H9 (cell line): ENCODE results near the gene ARHGEF7. TPM values are rescaled to one million over a fixed set of nuclear protein-coding genes. Genes with fewer than 3 reads are reported as not detected.

Experiments
- DNase-seq: peaks from one replicate; pipeline ENCODE4 v3.0.0-alpha.2; 2017
- H2AFZ ChIP-seq: one replicate; pipeline ENCODE4 v1.6.1; 2013; ENCODE audit warnings: mild to moderate bottlenecking, low read length, control low read depth, moderate library complexity
- H2AK5ac ChIP-seq: 2 replicates; pipeline ENCODE4 v1.6.1; 2013; ENCODE audit warnings: low read length, control low read depth, mixed read lengths; ENCODE audit not compliant: insufficient read length
- H2BK120ac ChIP-seq: one replicate; pipeline ENCODE4 v1.6.1; 2013; ENCODE audit warnings: low read depth, mild to moderate bottlenecking, low read length, control low read depth, inconsistent platforms; ENCODE audit not compliant: poor library complexity, severe bottlenecking
- H2BK12ac ChIP-seq: 2 replicates; pipeline ENCODE4 v1.6.1; 2013; ENCODE audit warnings: low read length, control low read depth, mixed read lengths, low read depth; ENCODE audit not compliant: insufficient read length
- H2BK15ac ChIP-seq: 2 replicates; pipeline ENCODE4 v1.6.1; 2013; ENCODE audit warnings: low read depth, low read length, control low read depth
- H2BK20ac ChIP-seq: one replicate; pipeline ENCODE4 v1.6.1; 2013; ENCODE audit warnings: low read depth, mild to moderate bottlenecking, low read length, control low read depth, inconsistent platforms; ENCODE audit not compliant: poor library complexity, severe bottlenecking
- H2BK5ac ChIP-seq: 2 replicates; pipeline ENCODE4 v1.6.1; 2013; ENCODE audit warnings: low read length, control low read depth, mixed read lengths; ENCODE audit not compliant: insufficient read length
- H3K14ac ChIP-seq: 2 replicates; pipeline ENCODE4 v1.6.1; 2013; ENCODE audit warnings: low read length, control low read depth; ENCODE audit not compliant: insufficient read depth
- H3K18ac ChIP-seq: 2 replicates; pipeline ENCODE4 v1.6.1; 2013; ENCODE audit warnings: low read depth, mild to moderate bottlenecking, mixed read lengths, low read length, control low read depth; ENCODE audit not compliant: insufficient read length
- H3K23ac ChIP-seq: 2 replicates; pipeline ENCODE4 v1.6.1; 2013; ENCODE audit warnings: low read length, control low read depth, mixed read lengths, low read depth; ENCODE audit not compliant: insufficient read length
- H3K23me2 ChIP-seq: 2 replicates; pipeline ENCODE4 v1.6.1; 2013; ENCODE audit warnings: low read depth, mild to moderate bottlenecking, mixed read lengths, low read length, control low read depth; ENCODE audit not compliant: insufficient read length, poor library complexity, severe bottlenecking
- H3K27ac ChIP-seq: 2 replicates; pipeline ENCODE4 v1.5.1; 2013; ENCODE audit warnings: low read length, control low read depth, mixed read lengths, low read depth; ENCODE audit not compliant: insufficient read length
- H3K27me3 ChIP-seq: 2 replicates; pipeline ENCODE4 v1.6.1; 2013; ENCODE audit warnings: low read length, control low read depth, inconsistent platforms; ENCODE audit not compliant: insufficient read depth
- H3K4ac ChIP-seq: 2 replicates; pipeline ENCODE4 v1.6.1; 2013; ENCODE audit warnings: low read depth, mild to moderate bottlenecking, control low read depth, inconsistent platforms, low read length, moderate library complexity
- H3K4me1 ChIP-seq: 2 replicates; pipeline ENCODE4 v1.6.1; 2013; ENCODE audit warnings: low read length, control low read depth, inconsistent platforms; ENCODE audit not compliant: insufficient read depth
- H3K4me2 ChIP-seq: 2 replicates; pipeline ENCODE4 v1.6.1; 2013; ENCODE audit warnings: low read length, control low read depth, mixed read lengths; ENCODE audit not compliant: insufficient read length, insufficient read depth
- H3K56ac ChIP-seq: 2 replicates; pipeline ENCODE4 v1.6.1; 2013; ENCODE audit warnings: low read depth, mild to moderate bottlenecking, mixed read lengths, low read length, control low read depth; ENCODE audit not compliant: insufficient read length
- H3K79me1 ChIP-seq: 2 replicates; pipeline ENCODE4 v1.6.1; 2013; ENCODE audit warnings: low read depth, mild to moderate bottlenecking, moderate library complexity, low read length, control low read depth, inconsistent platforms; ENCODE audit not compliant: insufficient read depth, poor library complexity, severe bottlenecking
- H3K79me2 ChIP-seq: 2 replicates; pipeline ENCODE4 v1.6.1; 2013; ENCODE audit warnings: low read length, control low read depth, inconsistent platforms; ENCODE audit not compliant: insufficient read depth
- H3K9ac ChIP-seq: 2 replicates; pipeline ENCODE4 v1.6.1; 2013; ENCODE audit warnings: low read length, control low read depth, mixed read lengths; ENCODE audit not compliant: insufficient read length; ENCODE audit errors: extremely low read depth
- H3K9me3 ChIP-seq: one replicate; pipeline ENCODE4 v1.6.1; 2013; ENCODE audit warnings: low read depth, low read length, inconsistent platforms; ENCODE audit not compliant: control insufficient read depth
- H3T11ph ChIP-seq: one replicate; pipeline ENCODE4 v1.6.1; 2013; ENCODE audit warnings: mild to moderate bottlenecking, low read length, control low read depth, inconsistent platforms
- H4K20me1 ChIP-seq: one replicate; pipeline ENCODE4 v1.6.1; 2013; ENCODE audit not compliant: control insufficient read depth, insufficient read length, insufficient read depth
- H4K5ac ChIP-seq: 2 replicates; pipeline ENCODE4 v1.6.1; 2013; ENCODE audit warnings: low read depth, mild to moderate bottlenecking, mixed read lengths, low read length, control low read depth; ENCODE audit not compliant: insufficient read length
- H4K8ac ChIP-seq: replicated peaks from 2 replicates; pipeline ENCODE4 v1.6.1; 2013; ENCODE audit warnings: low read length, control low read depth, mixed read lengths, low read depth; ENCODE audit not compliant: insufficient read length
- H4K91ac ChIP-seq: 2 replicates; pipeline ENCODE4 v1.6.1; 2013; ENCODE audit warnings: low read depth, mild to moderate bottlenecking, moderate library complexity, mixed read lengths, low read length, control low read depth; ENCODE audit not compliant: insufficient read length
- H3K27ac Mint-ChIP-seq, 3 experiments: 2 replicates in 2 of 3; 3 replicates in 1 of 3; pipeline ENCODE4 v1.8.0; 2020 to 2021; ENCODE audit warnings: mixed read lengths in 3 of 3, mild to moderate bottlenecking in 1 of 3, moderate library complexity in 1 of 3
- H3K27me3 Mint-ChIP-seq: 2 replicates; pipeline ENCODE4 v1.8.0; 2021; ENCODE audit warnings: low read depth, mild to moderate bottlenecking, moderate library complexity, mixed read lengths
- H3K36me3 Mint-ChIP-seq, 3 experiments: 2 replicates in 2 of 3; 3 replicates in 1 of 3; pipeline ENCODE4 v1.8.0; 2020 to 2021; ENCODE audit warnings: low read depth in 3 of 3, mixed read lengths in 3 of 3; ENCODE audit not compliant: insufficient read depth in 1 of 3
- H3K4me1 Mint-ChIP-seq, 2 experiments: 2 replicates each; pipeline ENCODE4 v1.8.0; 2020; ENCODE audit warnings: mixed read lengths in 2 of 2
- H3K4me3 Mint-ChIP-seq, 2 experiments: 2 replicates in 1 of 2; 3 replicates in 1 of 2; pipeline ENCODE4 v1.8.0; 2020 to 2021; ENCODE audit warnings: mild to moderate bottlenecking in 2 of 2, mixed read lengths in 2 of 2, moderate library complexity in 1 of 2
- H3K9me3 Mint-ChIP-seq, 2 experiments: 2 replicates in 1 of 2; 3 replicates in 1 of 2; pipeline ENCODE4 v1.8.0; 2020; ENCODE audit warnings: mild to moderate bottlenecking in 2 of 2, mixed read lengths in 2 of 2, moderate library complexity in 1 of 2
- CTCF ChIP-seq: fragments of 200-600 bp; sonication (generic); conservative IDR thresholded peaks from 3 replicates; pipeline ENCODE4 v1.8.0; 2021; ENCODE audit warnings: antibody characterized with exemption, mild to moderate bottlenecking
- WGBS: extraction: QIAGEN DNeasy Blood & Tissue Kit; methylation state at CpG from one replicate; pipeline ENCODE4 v1.1.7; 2013; ENCODE audit warnings: missing lambda C conversion rate, low lambda C conversion rate, mixed read lengths; ENCODE audit not compliant: insufficient read length; ENCODE audit errors: extremely low coverage; 5-methylcytosine and 5-hydroxymethylcytosine counted together
- total RNA-seq: library from RNA; stranded (reverse); gene quantifications from 2 replicates; pipeline ENCODE4 v1.2.1, GENCODE V29; 2021

The ARHGEF7 gene
- total RNA-seq, 1 experiment from 2014 or later, result 51.9 TPM

GRCh38 chr13:111335298-111335697 is 220.2 kb downstream of the ARHGEF7 start:
- peak; percentile 7 for DNase-seq
- no peak overlapping the region for H3K9ac ChIP-seq

More at GRCh38 chr13:111335298-111335697, 220.2 kb downstream of the ARHGEF7 start:
- Histone ChIP-seq H3K23me2 (no peaks in the 10 kb centered on the region), H3K56ac (no peak overlapping the region), H4K8ac (no peak overlapping the region), H3K14ac (no peak overlapping the region), H3K4me2 (no peak overlapping the region), H2BK12ac (no peak overlapping the region), H3K4ac (no peak overlapping the region), H2AK5ac (no peak overlapping the region), H4K91ac (no peak overlapping the region), H3K9me3 (no peaks in the 10 kb centered on the region), H3K18ac (no peak overlapping the region), H3K4me1 (no peaks in the 10 kb centered on the region), H2BK15ac (no peak overlapping the region), H3K27me3 (no peaks in the 10 kb centered on the region), H3K27ac (no peak overlapping the region), H3K79me1 (no peaks in the 10 kb centered on the region), H2AFZ (no peak overlapping the region), H3T11ph (no peak overlapping the region), H2BK5ac (no peak overlapping the region), H3K23ac (no peak overlapping the region), H2BK20ac (peak overlapping the region; percentile 7), H4K20me1 (no peaks in the 10 kb centered on the region), H3K79me2 (no peaks in the 10 kb centered on the region), H4K5ac (no peak overlapping the region), H2BK120ac (no peak overlapping the region)
- TF ChIP-seq CTCF, result no peak
- Mint-ChIP-seq H3K27ac (no peak overlapping the region), H3K27me3 (peaks cover 4% of the 10 kb centered on the region), H3K4me1 (no peaks in the 10 kb centered on the region), H3K36me3 (no peaks in the 10 kb centered on the region; a peak in 1 of 7 replicates), H3K9me3 (no peaks in the 10 kb centered on the region), H3K4me3 (no peak overlapping the region)
- WGBS, result no CpG with 5 or more reads among the region's 5 CpGs
